Activated CD8-positive, alpha-beta memory T cell treated with anti-CD3 and anti-CD28 coated beads, Interleukin-2, amount 50 U/mL, for 24 hours (primary cell): ENCODE results near the gene NCAPG2.

Source experiments
- DNase-seq: peaks from one replicate; pipeline ENCODE4 v3.0.0-alpha.2; 2020; ENCODE audit errors: extremely low read depth

The NCAPG2 gene, protein sequence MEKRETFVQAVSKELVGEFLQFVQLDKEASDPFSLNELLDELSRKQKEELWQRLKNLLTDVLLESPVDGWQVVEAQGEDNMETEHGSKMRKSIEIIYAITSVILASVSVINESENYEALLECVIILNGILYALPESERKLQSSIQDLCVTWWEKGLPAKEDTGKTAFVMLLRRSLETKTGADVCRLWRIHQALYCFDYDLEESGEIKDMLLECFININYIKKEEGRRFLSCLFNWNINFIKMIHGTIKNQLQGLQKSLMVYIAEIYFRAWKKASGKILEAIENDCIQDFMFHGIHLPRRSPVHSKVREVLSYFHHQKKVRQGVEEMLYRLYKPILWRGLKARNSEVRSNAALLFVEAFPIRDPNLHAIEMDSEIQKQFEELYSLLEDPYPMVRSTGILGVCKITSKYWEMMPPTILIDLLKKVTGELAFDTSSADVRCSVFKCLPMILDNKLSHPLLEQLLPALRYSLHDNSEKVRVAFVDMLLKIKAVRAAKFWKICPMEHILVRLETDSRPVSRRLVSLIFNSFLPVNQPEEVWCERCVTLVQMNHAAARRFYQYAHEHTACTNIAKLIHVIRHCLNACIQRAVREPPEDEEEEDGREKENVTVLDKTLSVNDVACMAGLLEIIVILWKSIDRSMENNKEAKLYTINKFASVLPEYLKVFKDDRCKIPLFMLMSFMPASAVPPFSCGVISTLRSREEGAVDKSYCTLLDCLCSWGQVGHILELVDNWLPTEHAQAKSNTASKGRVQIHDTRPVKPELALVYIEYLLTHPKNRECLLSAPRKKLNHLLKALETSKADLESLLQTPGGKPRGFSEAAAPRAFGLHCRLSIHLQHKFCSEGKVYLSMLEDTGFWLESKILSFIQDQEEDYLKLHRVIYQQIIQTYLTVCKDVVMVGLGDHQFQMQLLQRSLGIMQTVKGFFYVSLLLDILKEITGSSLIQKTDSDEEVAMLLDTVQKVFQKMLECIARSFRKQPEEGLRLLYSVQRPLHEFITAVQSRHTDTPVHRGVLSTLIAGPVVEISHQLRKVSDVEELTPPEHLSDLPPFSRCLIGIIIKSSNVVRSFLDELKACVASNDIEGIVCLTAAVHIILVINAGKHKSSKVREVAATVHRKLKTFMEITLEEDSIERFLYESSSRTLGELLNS

DNA sequence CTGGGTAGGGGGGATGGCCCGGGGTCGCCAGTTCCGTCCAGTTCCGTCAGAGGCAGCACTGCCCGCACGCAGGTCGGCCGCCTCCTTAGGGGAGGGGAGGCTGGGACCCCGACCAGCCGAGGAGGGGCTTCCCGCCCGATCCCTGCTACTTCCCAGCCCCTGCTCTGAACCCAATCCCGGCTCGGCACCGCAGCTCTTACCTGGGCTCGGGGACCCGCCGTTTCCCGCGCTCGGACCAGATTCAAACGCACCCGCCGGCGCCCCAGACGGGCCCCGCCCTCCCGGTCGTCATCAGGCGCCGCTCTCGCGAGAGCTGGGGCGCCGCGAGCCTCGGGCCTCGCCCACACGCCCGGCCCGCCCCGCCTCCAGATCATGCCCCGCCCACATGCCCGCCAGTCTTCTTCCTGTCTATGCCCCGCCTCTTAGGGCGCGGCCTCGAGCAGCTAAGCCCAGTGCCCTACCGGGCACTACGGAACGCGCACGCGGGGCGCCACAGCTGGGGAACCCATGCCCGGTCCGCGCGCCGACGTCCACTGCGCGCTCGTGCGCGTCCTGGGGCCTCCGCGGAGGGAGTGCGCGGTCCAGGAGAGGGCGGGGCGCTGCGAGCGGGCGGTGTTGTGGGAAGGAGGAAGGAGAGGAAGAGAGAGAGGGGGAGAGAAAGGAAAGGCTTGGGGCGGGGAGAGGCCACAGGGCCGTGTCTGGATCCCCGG lies at the start of gene NCAPG2:
NCAPG2 (minus strand) TSS at position 281 of the 710 bp plus-strand sequence. CDS start 2,905 bp downstream, outside the sequence.
- peak; percentile 87 for DNase-seq

- no peak for DNase-seq
Observed at GRCh38 chr7:158753900-158754299, 49.3 kb upstream of the NCAPG2 start.

- no peak for DNase-seq
Observed at GRCh38 chr7:158751751-158752150, 47.1 kb upstream of the NCAPG2 start.

- no peak for DNase-seq
Observed at GRCh38 chr7:158751199-158751598, 46.6 kb upstream of the NCAPG2 start.

DNA sequence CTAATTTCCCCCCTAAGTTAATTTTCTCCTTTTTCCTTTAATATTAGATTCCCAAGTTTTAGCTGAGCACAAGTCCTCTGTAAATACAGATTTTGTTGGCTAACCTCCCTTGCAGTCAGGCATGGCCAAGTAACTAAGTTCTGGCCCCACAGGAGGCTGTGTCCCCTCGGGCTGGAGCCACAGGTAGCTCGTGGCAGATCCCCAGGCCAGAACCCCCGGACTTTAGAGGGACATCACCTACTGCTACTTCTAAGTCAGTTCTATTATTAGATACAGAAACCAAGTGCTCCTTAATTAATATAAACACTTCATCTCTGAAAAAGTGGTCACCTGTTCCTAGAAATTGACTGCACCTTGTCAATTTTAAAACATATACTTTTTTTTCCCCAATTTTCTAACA lies 46.1 kb upstream of the NCAPG2 start:
- DNase-seq: no peak

DNA sequence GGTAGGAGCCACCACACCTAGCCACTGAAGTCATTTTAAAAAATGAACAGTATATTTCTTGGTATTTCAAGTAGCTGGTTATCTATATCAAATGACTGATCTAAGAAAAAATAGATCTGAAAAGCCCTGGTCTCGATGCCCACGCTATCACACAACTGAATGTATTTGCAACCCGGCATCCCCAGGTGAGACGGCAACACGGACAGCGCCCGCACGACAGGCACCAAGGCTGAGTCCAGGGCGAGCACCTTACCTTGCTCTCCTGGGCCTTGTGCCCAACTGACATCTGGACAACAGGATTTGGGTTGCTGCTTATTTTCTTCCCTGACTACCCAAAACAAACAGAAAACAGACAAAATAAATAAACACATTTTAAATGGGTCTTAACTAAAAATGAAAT lies 44.8 kb upstream of the NCAPG2 start:
- no peak for DNase-seq

DNA sequence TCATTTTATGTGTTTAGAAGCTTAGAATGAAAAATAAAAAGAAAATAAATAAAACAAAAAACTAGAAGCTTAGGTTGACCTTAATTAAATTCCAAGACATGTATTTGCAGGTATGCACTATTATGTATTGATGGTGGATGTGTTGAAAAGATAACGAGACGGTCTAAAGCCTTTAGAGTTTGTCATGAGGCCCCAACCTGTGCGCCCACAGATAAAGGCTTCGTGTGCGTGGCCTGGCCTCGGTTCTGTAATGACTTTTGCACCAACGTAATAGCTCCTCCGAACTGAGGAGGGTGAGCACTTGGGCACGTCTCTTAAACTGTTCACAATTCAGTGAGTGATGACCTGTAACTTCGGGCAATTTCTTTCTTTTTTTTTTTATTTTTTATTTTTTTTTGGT lies 43.7 kb upstream of the NCAPG2 start:
- no peak for DNase-seq

DNA sequence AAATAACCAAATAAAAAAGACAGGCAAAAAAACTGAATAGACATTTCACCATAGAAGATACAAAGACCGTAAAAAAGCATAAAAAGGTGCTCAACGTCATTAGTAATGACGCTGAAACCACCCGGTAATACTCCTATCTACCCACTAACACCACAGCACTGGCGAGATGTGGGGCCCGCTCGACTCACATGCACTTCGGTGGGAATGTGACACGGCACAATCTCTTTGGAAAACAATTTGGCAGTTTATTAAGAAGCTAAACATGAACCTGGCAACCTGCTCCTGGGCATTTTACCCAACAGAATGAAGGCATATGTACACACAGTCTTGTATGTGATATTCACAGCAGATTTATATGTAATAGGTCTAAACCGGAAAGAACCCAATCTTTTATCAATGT lies 42.8 kb upstream of the NCAPG2 start:
- no peak for DNase-seq

GRCh38 chr7:158746957-158747356 lies 42.4 kb upstream of the NCAPG2 start:
- no peak for DNase-seq

- no peak for DNase-seq
Observed at GRCh38 chr7:158745057-158745715, 40.6 kb upstream of the NCAPG2 start.

DNA sequence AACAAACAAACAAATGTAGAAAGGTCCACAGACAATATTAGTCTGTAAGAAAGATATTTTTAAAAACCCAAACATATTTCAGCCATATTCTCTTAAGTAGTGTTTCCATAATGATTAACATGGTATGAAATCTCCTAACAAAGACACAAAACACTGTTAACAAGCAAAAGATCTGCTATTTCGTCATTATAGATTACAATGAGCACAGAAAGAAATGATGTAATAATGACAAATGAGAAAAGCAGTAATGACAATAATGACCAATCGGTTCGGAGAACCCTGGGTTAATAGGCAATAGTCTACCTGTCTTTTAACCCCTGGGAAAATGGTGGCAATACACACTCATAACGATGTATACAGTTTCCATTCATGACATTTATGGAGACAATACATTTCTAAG lies 39.5 kb upstream of the NCAPG2 start:
- no peak for DNase-seq

DNA sequence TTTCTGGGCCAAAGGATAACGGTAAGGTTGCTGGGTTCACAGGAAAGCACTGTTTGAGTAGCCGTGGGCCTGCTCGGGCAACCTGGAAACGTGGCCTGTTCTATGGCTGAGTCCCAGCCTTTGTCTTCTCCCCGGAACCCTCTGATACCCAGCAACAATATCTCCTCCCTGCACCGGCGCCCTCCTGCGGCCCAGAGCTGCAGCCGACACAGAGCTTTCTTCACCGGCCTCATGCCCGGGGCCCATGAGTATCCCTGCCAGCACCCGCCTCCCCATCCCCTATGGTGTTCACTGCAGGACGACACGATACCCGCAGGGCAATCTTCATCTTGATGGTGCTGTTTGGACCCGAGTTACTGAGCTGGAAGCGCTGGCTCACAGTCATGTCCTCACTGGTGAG lies 38.6 kb upstream of the NCAPG2 start:
- DNase-seq: no peak

DNA sequence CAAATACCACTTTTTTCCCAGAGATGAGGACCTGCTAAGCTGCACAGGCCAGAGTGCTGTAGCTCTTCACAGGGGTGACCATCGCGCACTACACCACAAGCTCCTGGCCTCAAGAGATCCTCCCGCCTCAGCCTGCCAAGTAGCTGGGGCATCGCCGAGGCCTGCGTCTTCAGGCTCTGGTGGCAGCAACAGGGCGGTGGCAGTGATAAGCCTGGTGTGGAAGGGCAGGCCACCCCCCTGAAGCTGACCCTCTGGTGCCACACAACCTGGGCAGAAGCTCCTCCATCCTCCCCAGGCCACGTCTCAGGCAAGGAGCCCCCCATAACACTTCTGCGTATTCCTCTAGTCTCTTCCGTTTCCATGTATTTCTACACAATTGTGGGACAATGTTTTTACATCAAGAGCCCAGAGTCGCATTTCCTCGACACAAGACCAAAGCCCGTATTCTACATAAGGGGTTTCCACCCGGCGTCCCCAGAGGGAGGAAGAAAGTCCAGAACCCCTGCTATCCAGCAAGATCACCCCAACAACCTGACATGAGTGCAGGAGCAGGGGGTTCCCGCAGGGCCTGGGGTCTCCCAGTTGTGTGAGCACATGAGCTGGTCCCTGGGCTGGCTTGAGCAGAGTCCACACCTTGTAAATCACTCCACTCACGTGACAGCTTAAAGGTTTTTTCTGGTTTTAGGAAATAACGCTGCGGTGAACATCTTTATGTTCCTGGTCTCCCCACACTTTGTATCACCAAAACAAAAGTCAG lies 37.6 kb upstream of the NCAPG2 start:
- DNase-seq: no peak

- no peak for DNase-seq
Observed at GRCh38 chr7:158741294-158741666, 36.7 kb upstream of the NCAPG2 start.

DNA sequence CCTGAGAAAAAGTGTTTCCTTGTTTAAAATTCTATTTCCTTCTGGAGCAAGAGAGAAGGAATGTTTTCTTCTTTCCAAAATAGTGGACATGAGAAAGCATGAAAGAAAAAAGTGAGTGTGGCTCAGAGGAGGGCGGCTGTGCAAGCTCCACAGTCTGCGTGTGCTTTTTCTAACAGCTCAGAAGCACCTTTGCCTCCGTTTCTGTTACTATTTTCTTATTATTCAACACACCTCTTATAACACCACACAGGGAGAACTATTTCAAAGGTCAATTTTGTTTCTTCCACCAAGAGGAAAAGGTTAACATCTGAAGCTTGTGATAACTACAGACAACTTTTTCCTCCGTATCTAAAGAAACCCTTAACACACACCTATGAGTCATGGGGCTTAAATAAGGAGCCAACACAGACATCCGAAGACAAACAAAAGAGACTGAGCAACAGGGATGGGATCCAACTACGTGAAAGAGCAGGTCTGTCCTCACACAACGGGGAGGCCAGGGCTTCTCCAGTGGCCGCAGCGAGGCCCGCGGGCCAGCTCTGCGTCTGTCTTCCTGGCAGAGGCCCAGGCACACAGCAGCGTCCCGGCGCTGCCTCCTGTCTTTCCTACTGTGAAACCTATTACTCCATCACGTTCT lies 36.2 kb upstream of the NCAPG2 start:
- DNase-seq: no peak

DNA sequence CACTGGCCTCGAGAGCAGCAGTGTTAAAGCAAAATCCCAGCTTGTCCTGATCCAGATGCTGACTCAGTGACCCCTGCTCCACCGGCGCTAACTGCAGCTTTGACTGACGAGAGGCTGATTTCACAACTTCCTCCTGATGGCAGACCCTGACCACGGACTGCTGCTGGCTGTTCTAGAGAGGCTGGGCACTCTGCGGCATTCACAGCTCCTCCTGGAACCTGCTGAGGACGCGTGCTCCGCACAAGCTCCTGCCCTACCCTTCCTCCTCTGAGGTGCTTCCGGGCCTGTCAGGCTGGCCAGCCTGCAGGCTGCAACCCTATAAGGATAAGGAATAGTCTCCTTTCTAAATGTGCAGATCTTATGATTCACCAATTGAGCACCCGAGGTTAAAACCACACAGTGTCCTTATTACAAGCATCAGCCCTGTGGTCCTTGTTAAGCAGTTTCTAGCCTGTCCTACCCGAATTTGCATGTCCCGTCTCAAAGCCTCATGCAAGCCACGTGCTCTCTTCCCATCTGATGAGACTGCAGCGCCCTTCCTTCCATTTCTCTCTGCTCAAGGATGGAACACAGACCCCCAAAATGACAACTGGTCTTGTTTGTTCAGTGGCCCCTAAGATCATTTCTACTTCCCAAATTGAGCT lies 35.5 kb upstream of the NCAPG2 start:
- no peak for DNase-seq

DNA sequence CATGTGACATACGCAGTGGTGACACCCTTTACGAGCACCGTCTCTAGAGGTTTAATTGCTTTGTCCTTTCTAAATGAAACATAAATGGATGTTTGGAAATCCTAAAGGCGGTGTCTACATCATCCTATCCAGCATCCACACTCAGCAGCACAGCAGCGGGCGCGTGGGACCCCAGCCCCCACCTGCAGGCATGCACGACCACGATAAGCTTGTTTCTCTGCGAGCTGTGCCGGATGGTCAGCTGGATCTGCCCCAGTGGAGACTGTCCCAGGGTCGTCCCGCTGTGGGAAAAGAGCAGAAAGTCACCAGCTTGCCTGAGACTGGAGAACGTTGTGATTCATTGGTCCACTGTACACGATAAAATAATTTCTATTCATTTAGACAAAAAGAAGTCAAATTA lies 34.2 kb upstream of the NCAPG2 start:
- no peak for DNase-seq

DNA sequence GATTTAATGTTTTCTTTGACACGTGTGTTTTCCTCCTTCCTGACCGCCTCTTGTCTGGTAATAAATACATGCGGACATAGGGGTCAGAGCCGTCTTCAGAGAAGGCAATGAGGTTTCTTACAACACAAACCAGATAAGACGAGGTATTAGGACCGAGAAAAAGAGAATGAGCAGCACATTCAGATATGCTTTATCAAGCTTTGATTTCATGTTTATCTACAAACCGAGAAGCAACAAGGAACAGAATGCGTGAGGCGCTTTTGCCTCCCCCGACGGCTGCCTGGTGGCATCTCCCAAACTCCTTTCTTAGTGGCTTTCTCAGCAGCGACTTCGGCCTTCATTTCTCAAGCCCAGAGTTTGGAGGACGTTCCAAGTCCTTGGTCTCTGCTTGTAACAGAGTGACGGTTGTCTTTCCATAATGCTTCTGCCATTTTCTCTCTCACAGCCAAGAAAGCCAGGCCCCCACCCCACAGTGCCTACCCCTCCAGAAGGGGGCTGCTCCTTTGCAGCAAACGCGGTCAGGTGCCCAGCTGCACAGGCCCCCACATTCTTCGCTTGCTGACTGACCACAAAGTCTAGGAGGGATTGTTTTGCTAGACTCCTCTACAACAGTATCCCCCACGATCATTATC lies 32.6 kb upstream of the NCAPG2 start:
- no peak for DNase-seq

- DNase-seq: no peak
Observed at GRCh38 chr7:158735935-158736334, 31.3 kb upstream of the NCAPG2 start.
